IPS-11a (cell line): ENCODE measurements around the gene APBB2.

ENCODE experiments used
- H3K4me3 ChIP-seq: one replicate; pipeline ENCODE4 v1.5.1; 2013; ENCODE audit warnings: low read depth, low read length, control low read depth

The APBB2 gene

DNA sequence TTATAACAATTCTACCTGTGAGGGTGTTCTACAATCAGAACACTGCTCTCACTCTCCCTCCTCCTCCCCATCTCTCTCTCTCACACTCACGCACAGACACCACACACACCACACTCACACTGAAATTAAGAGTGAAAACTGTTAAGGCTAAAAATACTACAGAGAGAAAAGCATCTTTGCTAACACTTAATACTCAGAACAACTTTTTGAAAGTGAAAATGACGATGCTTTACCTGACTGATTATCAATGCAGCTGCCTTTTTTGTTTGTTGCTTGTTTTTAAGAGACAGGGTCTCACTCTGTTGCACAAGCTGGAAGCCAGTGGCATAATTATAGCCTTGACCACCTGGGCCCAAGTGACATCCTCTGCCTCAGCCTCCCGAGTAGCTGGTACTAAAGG lies 222.4 kb downstream of the APBB2 start:
- H3K4me3 ChIP-seq = no peak overlapping the region

DNA sequence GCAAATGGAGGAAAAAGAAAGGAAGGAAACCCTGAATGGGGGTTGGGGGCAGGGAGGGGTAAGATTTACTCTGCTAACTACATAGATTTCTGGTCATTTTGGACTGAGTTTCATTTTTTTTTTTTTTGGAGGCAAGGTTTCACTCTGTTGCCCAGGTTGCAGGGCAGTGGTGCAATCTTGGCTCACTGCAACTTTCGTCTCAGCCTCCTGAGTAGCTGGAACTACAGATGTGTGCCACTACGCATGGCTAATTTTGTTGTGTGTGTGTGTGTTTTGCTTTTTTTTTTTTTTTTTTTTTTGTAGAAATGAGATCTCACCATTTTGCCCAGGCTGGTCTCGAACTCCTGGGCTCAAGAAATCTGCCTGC lies 223.5 kb downstream of the APBB2 start:
- H3K4me3 ChIP-seq = no peak overlapping the region

DNA sequence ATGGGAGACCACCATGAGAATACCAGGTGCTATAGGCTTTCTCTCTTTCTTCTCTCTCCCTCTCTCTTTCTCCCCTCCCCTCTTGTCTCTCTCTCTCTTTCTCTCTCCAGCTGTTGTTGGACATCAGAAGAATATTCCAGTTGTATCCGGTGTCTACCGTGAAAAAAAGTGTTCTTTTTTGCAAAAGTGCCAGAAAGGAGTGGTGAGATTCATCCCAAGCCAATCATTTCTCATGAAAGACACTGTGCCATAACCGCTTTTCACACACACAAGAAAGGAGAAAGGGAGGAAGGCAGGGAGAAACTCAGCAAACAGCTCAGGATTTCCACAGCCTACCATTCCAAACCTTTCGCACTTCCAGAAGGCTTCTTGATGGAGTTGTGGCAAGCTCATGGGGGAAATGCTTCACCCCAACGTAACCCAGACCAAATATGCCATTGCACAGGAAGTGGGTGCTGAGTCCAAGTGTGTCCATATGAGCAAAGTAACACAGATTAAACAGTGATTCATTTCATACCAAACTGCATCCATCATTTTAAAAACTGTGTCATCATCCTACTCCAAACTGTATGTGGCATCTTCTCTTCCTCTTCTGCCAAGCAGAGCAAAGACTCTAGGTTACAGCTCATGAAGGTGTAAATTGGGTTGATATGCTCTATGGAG lies 224.0 kb downstream of the APBB2 start:
- H3K4me3 ChIP-seq = no peak overlapping the region

DNA sequence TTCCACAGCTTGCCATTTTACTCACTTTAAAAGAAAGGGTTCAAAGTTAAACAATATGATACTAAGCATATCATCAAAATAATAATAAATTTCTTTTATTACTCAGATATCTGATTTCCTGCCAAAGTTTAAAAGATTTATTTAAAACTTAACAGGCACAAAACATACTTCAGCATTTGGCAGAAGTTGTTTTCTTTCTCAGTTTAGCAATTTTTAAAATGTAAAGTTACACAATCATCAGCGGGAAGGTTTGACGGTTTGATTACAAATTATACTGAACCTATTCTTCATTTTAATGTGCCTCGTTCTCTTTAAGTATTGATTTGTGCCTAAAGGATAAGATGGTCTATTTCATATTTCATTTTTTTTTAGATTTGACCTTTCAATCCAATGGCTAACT lies 227.2 kb downstream of the APBB2 start:
- H3K4me3 ChIP-seq = no peak overlapping the region

DNA sequence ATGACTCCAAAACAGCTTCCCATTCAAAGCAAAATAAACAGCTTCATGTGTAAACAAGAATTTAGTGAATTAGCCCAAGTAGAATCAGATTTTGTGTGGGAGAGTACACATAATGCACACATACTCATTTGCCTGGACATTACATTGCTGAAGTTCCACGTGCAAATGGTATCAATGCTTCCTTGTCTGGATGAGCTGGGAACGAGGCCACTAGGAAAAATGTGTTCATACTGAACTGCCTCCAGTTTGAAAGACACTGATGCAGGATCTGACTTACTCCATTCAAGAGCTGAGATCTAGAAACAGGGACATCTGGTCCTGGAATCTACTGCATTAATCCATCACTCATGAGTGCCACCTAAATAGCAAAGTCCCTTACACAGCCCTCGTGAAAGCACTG lies 228.0 kb downstream of the APBB2 start:
- no peak overlapping the region for H3K4me3 ChIP-seq

DNA sequence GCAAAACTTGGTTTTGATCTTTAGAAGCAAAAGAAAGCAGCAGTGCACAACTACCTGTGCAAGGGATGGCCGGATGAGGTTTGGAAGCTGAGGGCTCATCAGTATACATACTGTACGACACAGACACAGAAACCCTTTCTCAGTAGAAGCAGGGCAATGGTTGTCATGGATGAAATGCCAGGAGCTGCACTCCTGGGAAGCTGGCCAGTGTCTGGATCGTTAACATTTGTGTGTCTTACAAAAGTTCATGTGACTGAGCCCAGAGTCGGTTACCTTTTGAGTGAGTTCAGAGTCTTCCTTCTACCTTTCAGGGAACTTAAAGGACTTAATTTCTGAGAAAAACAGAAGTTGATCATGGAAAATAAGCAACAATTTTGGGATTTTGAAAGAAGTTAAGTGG lies 230.3 kb downstream of the APBB2 start:
- H3K4me3 ChIP-seq = no peak overlapping the region

DNA sequence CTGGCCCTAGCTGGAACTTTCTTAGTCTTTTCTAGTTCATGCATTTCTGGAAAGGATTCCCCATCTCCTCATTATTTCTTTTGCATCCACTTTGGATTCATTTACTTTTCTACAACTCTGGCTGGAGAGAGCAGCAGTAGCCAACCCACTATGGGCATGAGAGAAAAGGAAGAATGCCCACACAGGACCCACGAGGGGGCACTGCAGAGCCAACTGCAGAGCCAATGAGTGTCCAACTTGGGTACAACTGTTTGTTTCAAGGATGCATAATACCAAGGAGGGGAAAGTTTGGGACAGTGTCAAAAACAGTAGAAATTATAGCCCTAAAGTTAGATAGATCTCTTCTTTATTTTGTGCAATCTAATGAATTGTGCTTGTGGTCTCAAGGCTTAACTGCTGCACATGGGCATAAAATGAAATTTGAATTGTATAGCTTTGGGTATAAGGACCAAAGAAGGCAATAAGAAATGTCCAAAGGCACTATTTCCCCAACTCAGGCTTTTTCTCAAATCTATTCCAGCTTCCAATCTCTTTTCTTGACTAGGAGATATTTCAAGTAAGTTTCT lies 233.9 kb downstream of the APBB2 start:
- no peak overlapping the region for H3K4me3 ChIP-seq

DNA sequence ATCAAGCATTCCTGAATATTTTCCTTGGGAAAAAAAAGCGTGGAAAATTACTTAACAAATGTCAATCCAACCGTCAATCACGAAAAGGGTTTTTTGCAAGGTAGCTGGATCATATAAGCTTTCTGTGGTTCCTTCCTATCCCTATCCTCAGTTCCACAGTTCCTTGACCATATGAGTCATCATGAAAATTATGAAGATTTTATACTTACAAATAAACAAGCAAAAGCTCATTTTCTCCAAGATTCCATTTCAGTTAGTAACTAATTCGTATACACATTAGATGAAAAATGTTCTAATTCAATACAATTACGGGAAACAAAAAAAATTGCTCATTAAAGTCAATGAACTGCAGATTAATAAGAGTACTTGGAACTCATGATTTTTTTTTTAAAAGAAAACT lies 235.8 kb downstream of the APBB2 start:
- H3K4me3 ChIP-seq = no peak overlapping the region

DNA sequence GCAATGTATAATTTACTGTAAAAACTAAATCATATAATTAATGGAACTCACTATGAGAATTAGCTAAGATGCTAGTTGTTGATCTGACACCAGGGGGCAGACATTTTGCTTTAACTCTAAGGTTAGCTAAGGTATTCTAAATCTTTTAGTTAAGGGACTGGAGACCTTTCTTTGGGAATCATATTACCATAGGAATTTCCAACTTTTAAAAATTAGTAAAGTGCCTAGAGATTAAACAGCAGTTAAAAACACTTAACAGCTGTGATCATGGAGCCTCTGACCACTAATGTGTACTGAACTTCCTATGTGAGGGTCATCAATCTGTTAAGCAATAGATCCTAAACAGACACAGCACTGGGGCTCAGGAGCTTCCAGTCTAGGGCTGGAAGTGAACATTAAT lies 238.0 kb downstream of the APBB2 start:
- H3K4me3 ChIP-seq = no peak overlapping the region

DNA sequence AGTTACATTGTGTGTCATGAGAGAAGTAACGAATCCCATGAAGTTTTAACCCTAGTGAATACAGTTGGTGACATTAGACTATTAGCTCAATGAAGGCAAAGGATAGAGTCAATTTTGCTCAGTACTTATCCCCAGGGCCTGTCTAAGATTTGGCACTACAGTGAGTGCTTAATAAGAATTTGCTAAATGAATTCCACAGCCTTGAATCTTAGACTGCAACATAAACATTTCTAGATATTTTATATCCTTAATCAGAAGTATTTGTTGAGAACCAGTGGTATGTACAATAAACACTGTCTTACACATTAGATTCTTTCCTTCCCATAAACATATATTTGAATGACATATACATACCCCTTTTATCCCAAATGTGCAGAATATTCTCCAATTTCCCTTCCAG lies 241.6 kb downstream of the APBB2 start:
- no peak overlapping the region for H3K4me3 ChIP-seq

DNA sequence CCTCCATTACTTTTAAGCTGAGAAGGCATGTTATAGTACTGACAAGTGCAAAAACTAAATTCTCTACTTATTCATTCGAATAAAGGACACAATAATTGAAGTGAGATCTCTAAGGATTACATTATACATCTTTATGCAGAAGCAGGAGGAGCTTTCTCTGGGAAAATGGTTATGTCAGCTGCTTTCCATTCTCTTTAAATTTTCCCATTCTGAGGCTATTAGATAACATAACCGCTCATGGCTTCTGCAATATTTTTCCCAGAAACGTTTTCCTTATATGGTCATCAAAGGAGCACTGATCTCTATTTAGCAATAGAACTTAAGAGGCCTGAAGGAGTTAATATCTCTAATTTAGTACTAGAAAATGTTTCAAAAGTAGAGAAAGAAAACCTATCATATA lies 243.0 kb downstream of the APBB2 start:
- H3K4me3 ChIP-seq = no peak overlapping the region

DNA sequence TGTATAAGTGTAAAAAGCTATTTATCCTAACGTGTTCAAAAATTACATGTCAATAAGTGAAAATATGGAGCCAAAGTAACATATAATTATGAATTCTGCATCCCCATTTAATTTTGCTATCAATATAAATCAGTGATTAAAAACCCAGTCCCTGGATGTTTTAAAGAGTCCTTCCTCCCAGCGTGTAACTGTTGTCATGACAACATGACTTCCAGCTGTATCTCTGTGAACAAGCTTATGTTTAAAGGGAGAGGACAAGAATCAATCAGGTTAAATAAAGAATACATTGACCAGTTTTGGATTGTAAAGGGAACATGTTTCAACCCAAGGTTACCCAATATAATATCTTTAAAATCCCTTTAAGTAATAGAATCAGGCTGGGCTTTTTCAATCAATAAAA lies 244.8 kb downstream of the APBB2 start:
- H3K4me3 ChIP-seq = no peak overlapping the region

DNA sequence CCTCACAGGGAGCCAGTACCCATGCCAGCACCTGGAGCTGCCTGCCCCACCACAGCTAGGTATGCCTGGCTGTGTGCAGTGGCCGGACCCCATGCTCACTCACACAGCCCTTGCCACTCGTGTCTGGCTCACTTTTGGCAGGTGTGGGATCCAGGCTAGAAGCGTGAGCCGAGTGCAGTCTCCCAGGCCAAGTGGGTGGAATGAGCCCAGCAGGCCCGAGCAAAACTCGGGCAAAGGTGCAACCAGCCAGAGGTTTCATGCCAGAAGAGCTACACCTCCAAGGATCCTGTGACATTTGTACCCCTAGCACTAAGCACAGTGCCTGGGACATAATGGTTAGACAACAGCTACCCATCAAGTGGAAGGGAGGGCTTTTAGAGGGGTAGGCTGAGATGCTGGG lies 246.8 kb downstream of the APBB2 start:
- H3K4me3 ChIP-seq = no peak overlapping the region

DNA sequence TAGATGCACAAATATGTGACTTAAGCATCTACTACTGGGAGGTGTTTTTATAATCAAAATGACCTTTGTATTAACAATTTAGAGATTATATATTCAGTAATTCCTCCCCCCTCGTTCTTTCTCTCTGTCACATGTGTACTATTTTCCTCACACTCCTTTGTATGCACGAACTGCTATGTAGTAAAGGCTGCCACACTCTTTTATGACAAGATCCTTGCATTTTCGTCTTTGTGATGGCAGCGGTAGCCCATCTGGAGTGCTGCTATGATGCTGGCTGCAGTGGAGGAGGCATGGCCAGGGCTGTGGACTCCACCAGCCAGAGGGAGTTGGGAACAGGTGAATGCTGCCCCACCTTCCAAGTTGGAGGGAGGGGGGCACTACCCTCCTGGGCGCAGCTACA lies 248.3 kb downstream of the APBB2 start:
- no peak overlapping the region for H3K4me3 ChIP-seq

DNA sequence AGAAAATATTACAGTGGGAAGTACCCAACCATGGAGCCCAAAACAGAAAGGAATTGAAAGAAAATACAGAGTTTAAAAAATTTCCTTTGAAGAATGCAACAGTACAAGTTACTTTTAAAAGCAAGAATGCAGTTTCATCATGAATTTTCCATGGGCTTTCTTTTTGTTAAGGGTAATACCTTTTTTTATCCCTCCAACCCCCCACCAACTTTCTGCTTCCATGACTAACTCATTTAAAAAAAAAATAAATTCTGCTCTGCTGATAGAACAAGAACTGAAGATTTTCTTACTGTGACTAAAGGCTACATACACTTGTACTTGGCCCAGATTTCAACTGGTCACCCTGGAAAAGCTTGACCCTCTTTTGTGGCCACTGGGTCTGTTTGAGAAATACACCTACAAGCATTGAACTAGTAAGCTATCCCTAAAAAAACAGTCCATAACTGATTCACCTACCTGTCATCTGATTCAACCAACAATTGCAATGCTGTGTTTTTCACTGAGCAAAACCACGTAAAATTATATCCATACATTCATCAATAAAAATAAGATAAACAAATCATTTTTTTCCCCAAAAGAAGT lies 250.4 kb downstream of the APBB2 start:
- H3K4me3 ChIP-seq = no peak overlapping the region

DNA sequence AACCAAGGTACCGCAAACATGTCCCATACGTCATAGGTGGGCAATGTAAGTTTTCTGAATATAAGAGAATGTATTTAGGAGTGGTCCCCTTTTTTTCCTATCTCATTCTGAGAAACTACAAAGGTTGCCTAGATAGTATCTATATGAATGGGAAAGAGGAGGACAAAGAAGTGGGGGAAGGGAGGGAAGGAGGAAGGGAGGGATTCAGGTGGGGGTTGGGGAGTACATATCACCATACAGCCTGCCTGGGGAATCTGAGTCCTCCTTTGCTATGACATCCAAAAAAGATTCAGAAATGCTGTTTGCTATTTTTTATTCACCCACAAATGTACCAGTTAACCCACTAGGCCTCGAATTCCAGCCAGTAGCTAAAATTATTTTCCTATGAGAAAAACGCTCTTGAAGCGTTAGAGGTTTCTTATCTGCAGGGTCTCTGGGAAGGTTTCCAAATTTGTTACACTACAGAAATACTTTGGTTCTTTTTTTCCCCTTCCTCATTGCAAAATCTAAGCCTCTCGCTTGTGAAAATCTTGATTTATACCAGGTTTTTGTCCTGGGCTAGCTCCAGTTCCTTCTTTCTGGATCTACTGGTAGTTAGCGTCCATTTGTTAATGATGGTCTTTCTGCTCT lies 251.7 kb downstream of the APBB2 start:
- H3K4me3 ChIP-seq = no peak overlapping the region

DNA sequence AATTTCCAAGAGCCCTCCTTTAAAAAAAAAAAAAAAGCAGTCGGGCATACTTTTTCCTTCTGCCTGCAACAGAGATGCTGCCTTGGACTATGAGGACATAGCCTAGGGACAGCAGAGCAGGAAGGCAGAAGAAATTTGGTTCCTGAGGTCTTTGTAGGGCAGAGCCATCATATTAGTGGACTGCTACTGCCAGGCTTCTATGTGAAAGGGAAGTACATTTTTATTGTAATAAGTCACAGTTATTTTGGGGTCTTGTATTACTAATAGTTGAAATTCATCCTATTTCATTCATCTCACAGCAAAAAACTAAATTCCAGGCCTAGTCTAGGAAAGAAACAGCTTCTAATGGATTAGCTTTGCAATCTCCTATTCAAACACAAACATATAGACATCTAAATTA lies 253.4 kb downstream of the APBB2 start:
- H3K4me3 ChIP-seq = no peak overlapping the region

DNA sequence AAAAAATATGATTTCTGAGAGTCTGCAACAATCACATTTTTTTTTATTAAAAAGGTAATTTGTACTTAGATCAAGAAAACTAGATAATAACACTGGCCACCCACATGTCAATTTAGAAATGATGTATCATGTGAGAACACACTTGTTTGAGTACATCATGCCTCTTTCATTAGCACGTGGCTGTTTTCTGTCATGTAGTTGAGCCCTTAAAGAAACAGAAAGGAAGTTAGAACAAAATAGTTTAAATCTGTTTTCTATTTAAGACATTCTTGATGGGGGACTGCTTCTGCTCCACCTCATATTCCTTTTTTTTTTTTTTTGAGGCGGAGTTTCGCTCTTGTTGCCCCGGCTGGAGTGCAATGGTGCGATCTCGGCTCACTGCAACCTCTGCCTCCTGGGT lies 257.1 kb downstream of the APBB2 start:
- H3K4me3 ChIP-seq = no peak overlapping the region

DNA sequence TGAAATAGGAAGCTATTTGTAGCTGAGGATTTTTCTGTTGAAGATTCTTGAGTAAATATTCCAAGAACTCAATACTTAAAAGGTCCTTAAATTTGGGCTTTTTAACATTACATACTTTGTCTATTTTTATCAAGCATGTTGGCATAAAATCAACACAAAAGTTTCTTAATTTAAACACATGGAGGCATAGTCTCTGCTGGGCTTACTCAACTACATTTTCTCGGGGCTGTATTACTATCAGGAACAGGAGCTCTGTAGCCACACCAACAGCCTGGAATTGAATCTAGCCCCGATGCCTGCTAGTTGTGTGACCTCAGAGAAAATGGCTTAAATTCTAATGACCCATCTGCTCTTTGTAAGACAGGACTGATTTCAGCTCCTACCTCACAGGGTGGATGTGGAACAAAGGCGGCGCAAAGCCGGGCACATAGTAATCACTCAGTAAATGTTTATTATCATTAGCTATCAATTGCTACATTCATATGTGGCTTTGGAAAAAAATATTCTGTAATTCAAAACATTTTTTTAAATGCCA lies 257.6 kb downstream of the APBB2 start:
- no peak overlapping the region for H3K4me3 ChIP-seq

DNA sequence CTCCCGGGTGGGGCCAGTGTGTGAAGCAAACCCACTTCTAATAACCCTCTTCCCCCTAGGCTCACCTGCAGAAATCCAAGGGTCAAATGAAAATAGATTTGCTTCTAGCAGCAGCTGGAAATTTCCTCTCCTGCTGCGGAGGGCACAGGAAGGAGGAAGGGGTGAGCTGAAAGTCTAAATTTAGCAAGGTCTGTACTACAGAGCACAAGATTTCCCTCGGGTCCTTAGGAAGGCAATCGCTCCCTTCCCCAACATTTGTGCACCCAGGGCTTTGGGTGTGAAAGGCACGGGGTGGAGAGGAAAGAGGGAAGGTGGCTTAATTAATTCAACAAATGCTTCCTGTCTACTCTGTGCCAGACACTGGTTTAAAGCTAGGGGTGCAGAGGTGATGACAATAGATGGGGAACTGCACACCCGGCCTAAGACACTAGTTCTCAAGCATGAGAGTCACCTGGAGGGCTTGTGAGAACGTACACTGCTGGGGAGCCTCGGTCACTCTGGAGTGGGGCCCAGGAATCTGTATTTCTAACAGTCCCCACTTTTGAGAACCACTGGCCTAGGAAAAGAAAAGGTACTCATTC lies 260.2 kb downstream of the APBB2 start:
- H3K4me3 ChIP-seq = no peak overlapping the region

DNA sequence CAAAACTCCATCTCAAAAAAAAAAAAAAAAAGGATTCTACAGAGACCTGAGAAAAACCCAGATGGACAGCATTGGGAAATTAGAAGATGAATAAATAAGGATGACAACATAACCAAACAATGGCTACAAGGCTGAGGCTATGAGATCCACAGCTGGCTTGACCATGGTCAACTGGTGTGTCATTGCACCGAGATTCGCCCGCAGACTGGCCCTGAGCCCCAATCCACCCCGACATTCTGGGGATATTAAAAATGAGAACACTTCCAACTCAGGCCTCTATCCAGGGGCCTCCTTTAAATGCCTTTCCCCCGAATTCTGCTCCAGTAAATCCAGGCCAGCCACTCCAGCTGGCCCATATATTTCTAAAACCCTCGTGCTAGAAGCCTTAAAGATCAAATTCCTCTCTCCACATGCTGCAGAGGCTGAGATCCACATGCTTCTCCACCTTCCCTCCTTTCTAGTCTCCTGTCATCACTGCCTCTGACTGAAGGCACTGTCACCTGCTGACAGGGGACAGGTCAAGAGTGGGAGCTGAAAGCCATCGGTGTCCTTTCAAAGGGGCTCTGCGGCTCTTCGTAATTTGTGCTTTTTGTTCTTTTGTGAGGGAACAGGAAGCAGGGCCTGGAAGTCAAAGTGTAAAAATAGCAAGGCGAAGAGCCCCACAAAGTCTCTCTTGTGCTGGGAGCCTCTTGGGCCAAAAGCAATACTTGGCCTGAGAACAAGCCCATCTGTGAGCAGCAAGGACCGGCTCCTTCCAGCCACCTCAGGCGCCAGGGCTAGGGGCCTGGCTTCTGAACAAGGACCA lies 260.9 kb downstream of the APBB2 start:
- H3K4me3 ChIP-seq = no peak overlapping the region
